Measurements from ENCODE around the gene C16orf89. TPM values are rescaled to one million over a fixed set of nuclear protein-coding genes. Genes with fewer than 3 reads are reported as not detected.

The C16orf89 gene
- total and polyA plus RNA-seq, 10 of the 15 experiments (the other 5 are each of a cell fraction or from before 2014, with no cell fraction given): not detected

DNA sequence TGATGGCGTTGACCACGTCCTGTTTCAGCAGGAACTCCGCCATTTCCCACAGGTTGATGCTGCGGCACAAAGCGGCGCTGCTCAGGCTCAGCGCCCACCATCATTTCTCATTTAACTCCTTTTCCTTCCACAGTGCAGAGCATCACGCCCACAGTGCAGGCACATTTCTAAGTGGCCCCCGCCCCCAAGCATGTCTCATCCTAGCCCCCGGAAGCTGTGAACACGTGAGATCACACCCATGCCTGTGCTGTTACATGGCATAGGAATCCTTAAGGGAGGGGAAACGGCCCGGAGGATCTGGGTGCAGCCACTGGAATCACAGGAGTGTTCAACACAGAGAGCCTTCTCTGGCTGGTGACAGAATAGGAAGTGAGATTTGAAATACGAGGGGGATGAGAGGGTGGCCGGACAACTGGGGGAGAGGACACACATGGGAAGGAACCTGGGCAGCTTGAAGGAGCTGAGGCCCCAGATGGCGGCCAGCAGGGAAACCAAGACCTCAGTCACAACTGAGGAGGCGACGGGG is 36.7 kb downstream of the C16orf89 start (continued):
- TF ChIP-seq, protein P1, sequence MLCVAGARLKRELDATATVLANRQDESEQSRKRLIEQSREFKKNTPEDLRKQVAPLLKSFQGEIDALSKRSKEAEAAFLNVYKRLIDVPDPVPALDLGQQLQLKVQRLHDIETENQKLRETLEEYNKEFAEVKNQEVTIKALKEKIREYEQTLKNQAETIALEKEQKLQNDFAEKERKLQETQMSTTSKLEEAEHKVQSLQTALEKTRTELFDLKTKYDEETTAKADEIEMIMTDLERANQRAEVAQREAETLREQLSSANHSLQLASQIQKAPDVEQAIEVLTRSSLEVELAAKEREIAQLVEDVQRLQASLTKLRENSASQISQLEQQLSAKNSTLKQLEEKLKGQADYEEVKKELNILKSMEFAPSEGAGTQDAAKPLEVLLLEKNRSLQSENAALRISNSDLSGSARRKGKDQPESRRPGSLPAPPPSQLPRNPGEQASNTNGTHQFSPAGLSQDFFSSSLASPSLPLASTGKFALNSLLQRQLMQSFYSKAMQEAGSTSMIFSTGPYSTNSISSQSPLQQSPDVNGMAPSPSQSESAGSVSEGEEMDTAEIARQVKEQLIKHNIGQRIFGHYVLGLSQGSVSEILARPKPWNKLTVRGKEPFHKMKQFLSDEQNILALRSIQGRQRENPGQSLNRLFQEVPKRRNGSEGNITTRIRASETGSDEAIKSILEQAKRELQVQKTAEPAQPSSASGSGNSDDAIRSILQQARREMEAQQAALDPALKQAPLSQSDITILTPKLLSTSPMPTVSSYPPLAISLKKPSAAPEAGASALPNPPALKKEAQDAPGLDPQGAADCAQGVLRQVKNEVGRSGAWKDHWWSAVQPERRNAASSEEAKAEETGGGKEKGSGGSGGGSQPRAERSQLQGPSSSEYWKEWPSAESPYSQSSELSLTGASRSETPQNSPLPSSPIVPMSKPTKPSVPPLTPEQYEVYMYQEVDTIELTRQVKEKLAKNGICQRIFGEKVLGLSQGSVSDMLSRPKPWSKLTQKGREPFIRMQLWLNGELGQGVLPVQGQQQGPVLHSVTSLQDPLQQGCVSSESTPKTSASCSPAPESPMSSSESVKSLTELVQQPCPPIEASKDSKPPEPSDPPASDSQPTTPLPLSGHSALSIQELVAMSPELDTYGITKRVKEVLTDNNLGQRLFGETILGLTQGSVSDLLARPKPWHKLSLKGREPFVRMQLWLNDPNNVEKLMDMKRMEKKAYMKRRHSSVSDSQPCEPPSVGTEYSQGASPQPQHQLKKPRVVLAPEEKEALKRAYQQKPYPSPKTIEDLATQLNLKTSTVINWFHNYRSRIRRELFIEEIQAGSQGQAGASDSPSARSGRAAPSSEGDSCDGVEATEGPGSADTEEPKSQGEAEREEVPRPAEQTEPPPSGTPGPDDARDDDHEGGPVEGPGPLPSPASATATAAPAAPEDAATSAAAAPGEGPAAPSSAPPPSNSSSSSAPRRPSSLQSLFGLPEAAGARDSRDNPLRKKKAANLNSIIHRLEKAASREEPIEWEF (IDR thresholded peaks at IDR 0.05; ENCODE audit: insufficient replicate concordance, low read depth, low read length): no peak
- TF ChIP-seq ZNF24 (IDR thresholded peaks at IDR 0.05) (no peak), RBBP5 (conservative IDR thresholded peaks at IDR 0.05) (no peak), SP1 (IDR thresholded peaks at IDR 0.05; ENCODE audit: low read depth, low read length) (no peak), SMARCA5 (IDR thresholded peaks at IDR 0.05) (no peak), BCL11A (IDR thresholded peaks at IDR 0.05; ENCODE audit: low read depth, low read length) (no peak)

DNA sequence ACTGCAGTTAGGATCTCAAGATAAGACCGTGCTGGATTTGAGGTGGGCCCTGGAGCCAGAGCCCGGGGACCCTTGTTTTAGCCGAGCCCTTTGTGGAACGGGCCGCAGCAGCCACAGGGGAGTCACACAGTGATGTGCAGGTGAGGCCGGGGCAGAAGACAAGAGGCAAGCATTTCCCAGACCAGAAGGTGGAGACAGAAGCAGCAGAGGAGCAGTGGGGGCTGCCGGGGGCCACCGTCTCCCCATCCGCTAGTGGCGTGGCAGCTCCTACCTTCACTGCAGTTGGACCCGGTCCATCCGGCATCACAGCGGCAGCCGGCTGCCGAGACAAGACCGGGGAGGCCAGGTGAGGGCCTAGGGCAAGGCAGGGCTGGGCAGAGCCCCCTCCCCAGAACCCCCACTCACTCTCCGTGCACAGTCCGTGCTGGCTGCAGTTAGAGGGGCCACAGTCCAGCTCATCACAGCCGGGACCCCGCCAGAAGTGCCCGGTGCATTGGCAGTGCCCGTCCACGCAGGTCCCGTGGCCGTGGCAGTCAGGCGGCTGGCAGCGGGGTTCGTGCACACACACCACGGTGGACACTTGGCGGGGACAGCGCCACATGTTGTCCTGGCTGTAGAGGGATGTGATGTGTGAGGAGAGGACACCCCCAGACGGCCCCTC is 38.1 kb downstream of the C16orf89 start:
- 92% methylated on average over 32 of the region's 32 CpGs for WGBS (ENCODE audit: insufficient coverage, insufficient replicate concordance, low lambda C conversion rate, missing lambda C conversion rate)
- ChIA-PET CTCF (no interaction called here), POLR2A (no interaction called here), RAD21 (ENCODE audit: unreplicated experiment) (no interaction called here), SMC1A (ENCODE audit: uncharacterized antibody, unreplicated experiment) (no interaction called here)
- H3K4me2 ChIP-seq (ENCODE audit: control insufficient read depth, insufficient read depth): no peak overlapping the region
- BruUV-seq (replicated peaks): no TSS peak
- intact Hi-C loops (cut with micrococcal nuclease; ENCODE audit: unreplicated experiment) (no loop called here), in situ Hi-C loops (cut with MboI) (no loop called here)
- no peak overlapping the region for H3K9ac ChIP-seq (ENCODE audit: control insufficient read depth, insufficient read depth, low read length)
- no peak for DNase-seq (ENCODE audit: low read depth, low spot score)
- no peak for FAIRE-seq
- no peaks in the 10 kb centered on the region for H4K20me1 ChIP-seq (ENCODE audit: control insufficient read depth, insufficient read depth)
- no peak overlapping the region for H2AFZ ChIP-seq (ENCODE audit: control insufficient read depth, low read depth, low read length)
- no peaks in the 10 kb centered on the region for H3K36me3 ChIP-seq (ENCODE audit: control insufficient read depth in 2 of 2, insufficient read depth in 2 of 2, low read length in 1 of 2)
- no peak for ATAC-seq
- no peaks in the 10 kb centered on the region for H3K9me3 ChIP-seq (replicated peaks; ENCODE audit: control insufficient read depth, insufficient read depth, low read length)
- H3K79me2 ChIP-seq (ENCODE audit: control insufficient read depth, insufficient read depth, low read length): no peaks in the 10 kb centered on the region
- H3K27me3 ChIP-seq (replicated peaks in 1 of 2; ENCODE audit: control insufficient read depth in 2 of 2, insufficient read depth in 2 of 2, low read length in 1 of 2): no peaks in the 10 kb centered on the region
- no peak overlapping the region for H3K27ac ChIP-seq (ENCODE audit: control insufficient read depth, insufficient read depth)
- no peaks in the 10 kb centered on the region for H3K4me1 ChIP-seq (ENCODE audit: control insufficient read depth, insufficient read depth, low read length)
- H3K4me3 ChIP-seq: no peak overlapping the region
- no peak for TF ChIP-seq GATAD2B (conservative IDR thresholded peaks at IDR 0.05; ENCODE audit: low read depth)
- TF ChIP-seq CHD2 (IDR thresholded peaks at IDR 0.05; ENCODE audit: borderline replicate concordance, low read depth, low read length): no peak
- TF ChIP-seq GABPA (IDR thresholded peaks at IDR 0.05; ENCODE audit: low read depth): no peak
- no peak for TF ChIP-seq NRF1 (conservative IDR thresholded peaks at IDR 0.05; ENCODE audit: low read depth, low read length)
- no peak for TF ChIP-seq HCFC1 (IDR thresholded peaks at IDR 0.05; ENCODE audit: low read length)
- TF ChIP-seq YBX1 (IDR thresholded peaks at IDR 0.05): no peak
- TF ChIP-seq ZNF207 (IDR thresholded peaks at IDR 0.05; ENCODE audit: borderline replicate concordance): no peak
- TF ChIP-seq POLR2AphosphoS5 (IDR thresholded peaks at IDR 0.05; ENCODE audit: low read length): no peak
- no peak for TF ChIP-seq SMAD5 (IDR thresholded peaks at IDR 0.05; ENCODE audit: low read depth)
- no peak for TF ChIP-seq RELA (IDR thresholded peaks at IDR 0.05; ENCODE audit: borderline replicate concordance, partially characterized antibody)
- no peak for TF ChIP-seq STAT3 (IDR thresholded peaks at IDR 0.05; ENCODE audit: low read depth, low read length)
- TF ChIP-seq BACH1 (IDR thresholded peaks at IDR 0.05; ENCODE audit: borderline replicate concordance): no peak

Data from GM12878 (cell line).